Head of caudate nucleus (tissue), 42 donors: Measurements from ENCODE around the gene CFAP58.

ENCODE experiments used
- DNase-seq, 42 donors: peaks; one replicate each; pipeline versions ENCODE4 v3.0.0 to v3.0.0-alpha.2; 2020 to 2021; ENCODE audit warnings: mixed read lengths in 7 of 42
- intact Hi-C: fragments of 100-400 bp; cut with DNase I; formaldehyde crosslinking; loops from one replicate; pipeline ENCODE4 v1.15.0; 2022

Gene CFAP58

DNA sequence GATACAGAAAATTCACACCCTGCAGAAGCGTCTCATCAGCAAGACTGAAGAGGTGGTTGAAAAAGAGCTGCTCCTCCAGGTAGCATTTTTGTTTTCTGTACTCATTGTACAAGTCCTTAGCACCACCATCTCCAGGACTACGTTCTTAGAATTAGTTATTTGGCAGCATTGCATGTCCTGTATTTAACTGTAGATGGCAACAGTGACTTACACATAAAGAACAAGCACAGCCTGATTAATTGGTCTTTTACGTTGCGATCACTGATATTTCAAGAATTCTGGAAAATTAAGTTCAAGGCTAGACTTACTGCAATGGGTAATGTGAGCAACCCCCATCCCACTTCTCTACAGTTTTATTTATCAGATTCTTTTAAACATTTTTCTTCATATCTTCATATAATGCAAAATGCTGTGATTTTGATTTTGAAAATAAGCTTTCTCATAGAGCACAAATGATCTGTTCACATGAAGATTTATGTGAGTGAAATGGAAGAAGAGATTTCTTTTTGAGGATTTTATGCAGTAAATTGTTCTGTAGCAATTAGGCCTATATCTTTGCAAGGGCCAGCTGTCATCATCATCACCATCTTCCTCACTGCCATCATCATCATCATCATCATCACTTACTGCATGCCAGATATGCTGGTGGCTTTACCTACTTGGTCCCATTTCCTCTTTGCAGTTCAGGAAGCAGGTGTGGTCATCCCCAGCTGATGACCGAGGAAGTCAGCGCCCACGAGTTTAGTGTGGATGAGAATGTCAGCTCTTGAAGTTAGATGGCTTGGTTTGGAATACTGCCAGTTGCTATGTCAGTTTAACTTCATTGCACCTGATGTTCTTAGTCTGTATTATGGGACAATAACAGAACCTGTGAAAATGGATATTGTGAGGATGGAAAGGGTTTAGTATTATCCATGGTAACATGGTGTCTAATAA is 53.4 kb downstream of the CFAP58 start:
- intact Hi-C loops, result no loop called here
- peak in 3 of 42 donors; percentile 12 to 25 (median 25) for DNase-seq

DNA sequence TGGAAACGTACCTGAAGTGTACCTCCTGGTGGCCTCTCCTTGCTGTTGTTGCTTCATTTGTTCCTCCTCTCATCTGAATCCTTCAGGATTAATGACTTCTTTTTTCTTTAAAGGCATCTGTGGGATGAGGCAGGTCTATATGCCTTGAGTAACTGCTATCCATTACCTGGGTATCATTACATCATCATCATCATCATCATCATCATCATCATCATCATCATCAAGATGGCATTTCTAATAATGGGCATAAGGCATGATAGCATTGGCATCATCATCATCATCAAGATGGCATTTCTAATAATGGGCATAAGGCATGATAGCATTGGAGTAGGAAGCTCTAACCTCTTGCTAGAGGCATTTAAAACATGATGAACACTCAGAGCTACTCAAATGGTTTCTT is 59.9 kb downstream of the CFAP58 start:
- no peak for DNase-seq
- intact Hi-C loops, result no loop called here

DNA sequence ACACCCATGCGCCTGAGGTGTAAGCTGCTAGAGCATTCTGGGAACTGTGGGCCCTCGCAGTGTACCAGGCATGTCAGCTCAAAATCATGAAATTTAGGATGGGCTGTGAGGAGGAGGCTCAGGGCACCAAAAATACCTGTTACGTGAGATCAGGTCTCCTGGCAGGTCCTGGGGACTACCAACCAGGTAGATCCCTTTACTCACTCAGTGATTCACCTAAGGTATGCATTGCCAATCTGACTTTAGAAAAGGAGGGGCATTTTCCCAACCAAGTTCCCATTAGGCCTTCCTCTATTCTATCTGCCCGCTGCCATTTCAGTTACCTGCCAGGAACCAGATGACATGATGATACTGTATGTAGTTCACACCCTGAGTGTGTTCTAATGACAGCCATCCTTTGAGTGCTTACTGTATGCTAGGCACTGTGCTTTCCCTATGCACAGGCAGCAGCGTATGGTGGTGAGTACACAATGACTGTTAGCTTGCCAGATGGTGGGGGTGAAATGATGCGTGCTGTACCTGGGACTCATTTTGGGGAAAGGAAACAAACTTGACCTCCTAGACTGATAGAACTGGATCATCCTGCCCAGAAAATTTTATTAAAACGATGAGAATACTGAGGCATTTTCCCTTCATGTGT is 62.0 kb downstream of the CFAP58 start:
- intact Hi-C loops, result no loop called here
- DNase-seq, result no peak

DNA sequence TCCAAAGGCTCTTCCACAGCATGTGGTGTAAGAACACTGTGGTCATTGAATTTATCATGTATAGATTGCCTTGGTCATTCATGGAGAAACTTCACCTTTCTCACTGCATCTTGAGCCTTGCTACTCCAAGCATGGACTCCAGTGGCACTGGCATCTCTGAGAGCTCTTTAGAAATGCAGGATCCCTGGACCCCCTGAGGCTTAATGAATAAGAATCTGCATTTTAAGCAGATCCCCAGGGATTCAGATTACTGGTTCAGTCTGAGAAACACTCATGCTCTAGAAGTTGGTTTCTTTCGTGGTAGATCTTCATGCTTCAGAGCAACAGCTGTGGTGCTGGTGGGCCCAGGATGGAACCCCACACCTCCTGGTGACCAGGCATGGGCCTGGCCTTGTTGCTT is 63.2 kb downstream of the CFAP58 start:
- no peak for DNase-seq
- intact Hi-C loops, result no loop called here

DNA sequence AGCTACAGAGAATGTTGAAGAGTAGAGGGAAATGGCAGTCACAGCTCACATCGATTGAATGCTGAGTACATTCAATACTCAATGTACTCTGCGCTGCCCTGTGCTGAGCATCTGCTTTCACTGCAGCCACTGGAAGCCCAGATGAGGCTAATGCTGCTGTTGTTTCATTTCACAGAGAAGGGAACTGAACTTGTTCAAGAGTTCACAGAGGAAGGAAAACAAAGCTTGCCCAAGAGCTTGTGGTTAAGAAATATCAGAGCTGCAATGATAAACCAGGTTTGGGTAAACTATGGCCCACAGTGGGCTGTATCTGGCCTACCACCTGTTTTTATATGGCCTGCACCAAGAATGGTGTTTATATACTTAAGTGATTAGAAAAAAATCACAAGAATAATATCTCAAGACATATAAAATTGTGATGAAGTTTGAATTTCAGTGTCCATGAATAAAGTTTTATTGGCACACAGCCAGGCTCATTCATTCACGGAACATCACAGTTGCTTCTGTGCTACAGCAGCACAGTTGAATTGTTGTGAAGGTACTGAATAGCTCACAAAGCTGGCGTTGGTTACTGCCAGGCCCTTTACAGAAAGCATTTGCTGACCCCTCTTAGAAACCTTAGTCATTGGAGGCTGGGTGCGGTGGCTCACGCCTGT is 64.1 kb downstream of the CFAP58 start:
- intact Hi-C loops, result no loop called here
- DNase-seq, result no peak

DNA sequence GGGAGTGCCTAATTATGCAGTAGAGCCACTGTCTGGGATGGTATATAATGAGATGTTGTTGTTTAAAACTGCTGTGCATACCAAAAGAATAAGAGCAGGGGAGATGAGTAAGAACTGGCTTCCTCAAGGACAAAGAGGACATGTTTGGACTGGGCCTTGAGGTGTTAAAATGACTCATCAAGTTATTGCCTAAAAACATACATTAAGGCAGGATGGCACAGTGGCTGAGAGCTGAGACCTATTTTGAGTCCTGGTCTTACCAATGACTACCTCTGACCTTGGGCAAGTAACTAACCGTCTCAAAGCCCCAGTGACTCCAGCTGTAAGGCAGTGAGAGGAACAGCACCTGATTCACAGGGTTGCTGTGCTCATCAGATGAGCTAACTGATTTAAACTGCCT is 71.1 kb downstream of the CFAP58 start:
- intact Hi-C loops, result no loop called here
- no peak for DNase-seq

DNA sequence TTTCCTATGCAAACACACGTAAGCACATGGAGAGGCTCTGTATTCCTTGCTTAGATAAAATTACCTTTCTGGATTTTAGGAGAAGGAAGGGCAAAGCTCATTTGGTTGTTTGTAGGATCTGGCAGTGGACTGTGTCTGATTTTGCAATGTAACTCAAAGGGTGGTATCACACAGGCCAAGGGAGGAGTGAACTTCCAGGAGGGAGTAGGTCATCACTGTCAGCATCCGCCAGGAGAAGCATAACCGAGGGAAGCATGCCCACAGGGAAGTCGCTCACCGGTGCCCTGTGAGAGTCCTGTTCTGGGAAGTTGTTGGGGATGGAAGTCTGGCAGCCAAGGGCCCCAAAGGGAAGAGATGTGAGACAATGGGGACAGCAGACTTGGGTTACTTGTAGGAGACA is 74.4 kb downstream of the CFAP58 start:
- intact Hi-C loops, result no loop called here
- no peak for DNase-seq

DNA sequence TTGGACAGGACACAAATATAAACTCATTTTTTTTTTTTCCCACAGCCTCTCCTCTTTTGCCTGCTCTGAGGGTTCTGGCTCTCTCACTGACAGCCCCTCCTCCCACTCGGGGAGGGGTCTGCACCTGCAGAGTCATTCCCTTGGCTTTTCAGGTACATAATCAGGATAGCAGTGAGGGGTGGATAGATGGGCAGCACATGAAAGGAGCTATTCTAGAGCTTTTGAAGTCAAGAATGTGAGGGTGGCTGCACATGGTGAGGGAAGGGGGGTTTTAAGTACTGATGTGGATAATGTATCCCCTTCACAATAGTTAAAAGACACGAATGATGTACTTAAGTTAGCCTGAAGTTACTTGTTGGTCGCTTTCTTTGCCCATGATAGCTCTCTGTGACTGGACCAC is 76.2 kb downstream of the CFAP58 start:
- intact Hi-C loops, result no loop called here
- DNase-seq, result no peak

DNA sequence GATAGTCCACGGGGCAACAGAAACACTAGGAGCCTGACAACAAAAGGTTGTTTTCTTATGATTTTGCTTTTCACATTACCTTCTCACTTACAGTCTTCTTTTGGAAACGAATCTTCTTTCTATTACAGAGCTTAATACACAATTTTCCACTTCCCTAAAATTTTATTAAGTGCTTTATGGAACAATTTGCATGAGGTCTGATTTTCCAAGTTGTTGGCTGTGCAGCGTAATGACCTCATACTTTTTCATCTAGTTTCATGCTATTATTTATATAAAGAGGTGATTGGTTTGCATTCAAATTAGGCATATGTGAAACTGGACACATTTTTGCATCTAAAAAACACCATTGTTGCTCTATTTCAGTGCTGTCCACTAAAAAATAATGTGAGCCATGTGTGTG is 76.7 kb downstream of the CFAP58 start:
- intact Hi-C loops, result no loop called here
- no peak for DNase-seq

DNA sequence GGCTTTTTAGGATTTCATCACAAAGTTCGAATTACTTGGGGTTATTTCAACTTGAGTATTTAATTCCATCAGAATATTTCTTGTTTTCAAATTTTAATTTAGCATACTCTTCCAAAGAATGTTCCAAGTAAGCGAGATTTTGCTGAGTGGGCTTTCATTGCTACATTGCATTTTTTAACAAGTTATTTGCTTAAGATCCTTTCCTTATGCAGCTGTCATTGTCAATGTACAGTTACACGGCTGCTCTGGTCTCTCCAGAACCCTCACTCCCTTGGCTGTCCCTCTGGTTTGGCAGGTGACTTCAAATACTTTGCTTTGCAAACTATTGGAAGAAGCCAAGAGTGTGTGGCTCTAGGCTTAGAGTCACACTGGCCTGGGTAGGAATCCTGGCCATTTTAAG is 80.0 kb downstream of the CFAP58 start:
- no peak for DNase-seq
- intact Hi-C loops, result no loop called here

DNA sequence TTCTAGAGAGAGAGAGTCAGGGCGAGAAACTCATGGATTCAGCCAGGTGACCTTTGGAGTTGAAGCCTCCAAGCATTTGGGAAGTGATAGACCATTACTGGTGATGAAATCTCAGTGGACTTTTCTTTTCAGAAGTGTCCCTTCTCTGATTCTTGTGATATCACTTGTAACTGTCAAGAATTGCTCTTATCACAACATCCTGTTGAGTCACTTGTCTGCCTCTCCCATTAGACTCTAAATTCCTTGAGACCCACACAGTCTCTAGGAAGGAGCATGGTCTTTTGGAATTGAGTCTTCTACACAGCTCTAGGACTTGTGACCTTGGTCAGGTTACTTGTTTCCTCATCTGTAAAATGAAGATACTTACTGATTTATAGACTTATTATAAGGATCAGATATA is 81.0 kb downstream of the CFAP58 start:
- no peak for DNase-seq
- intact Hi-C loops, result no loop called here

DNA sequence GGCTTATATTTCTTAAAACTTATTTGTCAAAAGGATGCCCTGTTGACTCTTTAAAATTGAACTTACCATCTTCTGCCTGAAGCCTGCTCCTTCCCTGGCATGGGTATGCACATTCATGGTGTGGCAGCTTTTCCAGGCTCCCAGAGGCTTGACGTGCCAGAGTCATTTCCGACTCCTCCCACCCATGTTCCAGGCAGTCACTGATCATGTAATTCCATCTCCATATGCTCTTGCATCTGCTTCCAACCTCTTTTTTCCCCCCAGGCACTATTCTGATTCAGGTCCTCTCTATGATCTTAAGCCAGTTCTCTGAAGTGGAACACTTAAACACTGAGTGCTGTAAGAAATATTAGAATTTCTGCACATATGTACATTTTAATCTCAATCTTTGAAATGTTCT is 82.2 kb downstream of the CFAP58 start:
- intact Hi-C loops, result no loop called here
- DNase-seq, result no peak

DNA sequence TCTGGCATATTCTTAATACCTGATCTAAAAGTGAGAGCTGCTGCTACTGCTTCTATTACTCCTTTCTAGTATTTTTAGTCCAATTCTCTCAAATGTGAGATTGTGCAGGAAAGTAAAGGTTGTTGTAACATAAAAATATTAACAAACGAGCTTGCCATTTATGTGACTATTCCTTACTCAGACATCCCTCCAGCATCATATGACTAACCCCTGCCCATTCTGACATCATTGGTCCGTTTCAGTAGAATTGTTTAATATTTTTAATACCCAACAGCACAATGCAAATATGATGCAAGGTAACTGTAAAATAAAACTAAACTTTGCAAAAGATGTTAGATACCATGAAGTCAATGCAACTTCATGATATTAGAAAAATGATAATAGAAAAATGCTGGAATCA is 83.6 kb downstream of the CFAP58 start:
- intact Hi-C loops, result no loop called here
- DNase-seq, result no peak

DNA sequence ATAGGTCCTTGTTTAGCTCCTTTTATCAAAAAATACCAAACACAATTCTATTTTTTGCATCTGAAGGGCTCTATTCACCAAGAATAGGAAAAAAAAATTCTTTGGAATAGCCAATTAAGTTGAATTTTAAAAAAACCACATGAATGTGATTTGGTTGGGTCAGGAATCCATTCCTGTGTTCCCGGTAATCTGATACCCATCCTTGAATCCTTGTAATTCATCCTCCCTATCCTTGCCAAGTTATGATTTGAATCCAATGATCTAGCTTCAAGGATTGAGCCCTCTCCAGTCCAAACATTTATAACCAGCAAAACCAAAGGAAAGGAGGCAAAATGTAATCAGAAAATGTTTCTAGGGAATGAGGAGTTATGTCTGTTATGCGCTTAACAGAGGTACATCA is 86.6 kb downstream of the CFAP58 start:
- intact Hi-C loops, result no loop called here
- no peak for DNase-seq

DNA sequence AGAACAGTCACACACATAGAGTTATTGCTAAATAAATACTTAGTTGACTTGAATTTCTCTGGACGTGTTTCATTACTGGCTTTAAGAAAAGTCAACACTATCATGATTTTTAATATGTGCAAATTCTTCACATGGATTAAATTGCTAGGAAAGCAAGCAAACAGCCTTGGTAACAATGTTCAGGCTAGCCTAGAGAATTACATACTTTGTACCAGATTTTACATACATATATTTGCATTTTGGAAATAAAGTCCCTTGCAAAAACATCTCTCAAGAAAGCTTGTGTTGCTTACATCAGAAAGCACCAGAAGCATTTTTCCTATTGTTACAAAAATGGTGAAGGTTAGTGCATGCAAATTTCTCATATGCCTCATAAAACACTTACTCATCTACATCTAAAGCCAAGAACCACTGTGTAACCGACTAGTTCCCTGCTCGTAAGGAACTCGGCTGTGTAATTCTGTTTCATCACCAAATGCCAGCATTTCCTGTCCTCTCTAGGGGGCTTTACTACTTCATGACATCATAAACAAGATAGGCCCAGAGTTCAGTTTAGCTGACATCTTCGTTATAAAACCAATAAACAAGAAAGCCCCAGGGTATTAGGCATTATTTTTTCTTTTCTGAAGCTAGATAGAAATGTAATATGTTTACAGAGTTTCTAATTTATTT is 87.8 kb downstream of the CFAP58 start:
- intact Hi-C loops, result no loop called here
- no peak for DNase-seq

DNA sequence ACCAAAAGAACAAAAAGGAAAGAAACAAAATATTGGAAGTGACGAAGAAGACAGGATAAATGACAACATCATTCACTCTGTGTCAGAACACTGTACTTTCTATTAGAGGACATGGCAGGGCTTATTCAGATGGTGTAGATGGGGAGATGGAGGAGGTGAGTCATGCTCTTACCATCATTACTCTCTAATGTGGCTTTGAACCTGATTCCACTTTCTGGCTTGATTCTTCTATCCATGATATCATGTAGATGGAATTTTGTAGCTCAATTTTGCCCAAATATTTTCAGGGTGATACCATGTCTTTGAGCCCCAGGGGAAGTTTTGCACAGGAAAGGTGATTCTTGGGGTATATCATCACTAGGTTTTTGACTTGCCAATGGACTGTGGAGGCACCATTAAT is 91.7 kb downstream of the CFAP58 start:
- intact Hi-C loops, result no loop called here

DNA sequence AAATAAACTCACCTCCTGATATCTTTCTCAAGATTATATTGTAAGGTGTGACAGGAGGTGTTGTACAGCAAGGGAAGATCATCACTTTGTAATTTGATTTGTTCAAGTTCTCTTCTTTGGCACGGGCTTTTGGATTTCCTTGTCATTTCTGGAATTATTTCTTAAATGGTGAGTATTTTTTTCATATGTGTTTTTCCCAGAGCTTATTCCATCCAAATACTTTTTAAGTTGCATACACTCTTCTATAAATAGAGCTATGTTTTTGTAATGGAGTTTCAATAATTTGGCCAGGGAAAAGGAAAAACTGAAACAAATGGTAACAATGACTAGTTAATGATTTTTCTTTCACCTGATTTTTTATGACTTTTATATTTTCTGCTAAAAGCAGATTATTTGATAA is 92.5 kb downstream of the CFAP58 start:
- no peak for DNase-seq
- intact Hi-C loops, result no loop called here

More for the DNA sequence above, 91.7 kb downstream of the CFAP58 start:
- DNase-seq, result no peak

DNA sequence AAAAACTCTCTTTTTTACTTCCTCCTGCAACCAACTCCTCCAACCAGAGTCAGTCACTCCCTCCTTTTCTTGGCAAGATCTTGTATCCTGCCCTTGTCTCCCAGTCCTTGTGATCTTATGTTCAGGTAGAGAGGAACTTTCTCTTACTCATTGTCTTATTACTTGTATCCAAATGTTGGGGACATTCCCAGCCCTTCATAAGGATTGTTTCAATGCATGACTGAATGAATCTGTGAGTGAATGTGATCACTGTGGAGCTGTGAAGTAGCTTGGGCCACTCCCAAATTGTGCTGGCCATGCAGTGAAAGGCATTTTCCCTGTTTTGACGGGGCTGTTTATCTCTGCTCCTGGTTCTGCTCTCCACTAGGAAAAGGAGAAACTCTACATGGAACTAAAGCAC is 93.7 kb downstream of the CFAP58 start:
- intact Hi-C loops, result no loop called here
- DNase-seq, result no peak

DNA sequence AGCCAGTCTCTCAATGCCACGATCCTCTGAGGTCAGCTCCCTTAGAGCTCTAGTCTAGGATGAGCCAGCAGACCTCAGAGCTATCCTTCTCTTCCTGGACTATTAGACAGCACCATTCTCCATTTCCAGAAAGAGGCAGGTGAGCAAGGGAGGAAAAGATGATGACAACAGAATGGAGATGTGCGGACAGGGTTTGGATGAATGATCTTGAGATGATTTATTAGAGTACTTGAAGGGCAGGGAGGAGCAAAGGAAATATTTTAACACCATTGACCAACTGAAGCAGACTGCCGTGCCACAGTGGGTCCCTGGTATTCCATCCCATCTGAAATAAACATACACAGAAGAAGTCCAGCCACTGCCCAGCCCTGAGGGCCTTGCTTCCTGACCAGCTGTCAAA is 94.3 kb downstream of the CFAP58 start:
- intact Hi-C loops, result no loop called here
- no peak for DNase-seq

DNA sequence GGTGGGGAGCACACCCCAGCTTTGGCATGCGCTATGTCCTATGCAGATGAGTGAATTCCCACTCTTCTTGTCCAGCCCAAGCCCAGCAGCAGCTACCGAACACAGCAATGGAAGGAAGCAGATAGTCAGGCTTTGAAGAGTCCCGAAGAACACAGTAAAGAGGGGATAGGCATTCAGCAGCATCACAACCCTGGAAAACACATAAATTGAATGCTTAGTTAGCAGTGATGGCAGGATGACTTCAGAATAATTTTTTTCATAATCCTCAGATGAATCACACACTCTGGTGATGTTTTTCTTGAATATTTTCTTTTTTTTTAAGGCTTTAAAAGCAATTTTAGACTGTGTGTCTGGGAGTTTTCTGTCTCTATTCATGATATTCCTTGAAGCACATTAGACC is 95.8 kb downstream of the CFAP58 start:
- intact Hi-C loops, result no loop called here
- DNase-seq, result no peak
